Measurements from ENCODE around the gene NEK11.
A peak's percentile ranks its signal among the peaks of the same experiment; 100 is the strongest.

Gene NEK11

DNA sequence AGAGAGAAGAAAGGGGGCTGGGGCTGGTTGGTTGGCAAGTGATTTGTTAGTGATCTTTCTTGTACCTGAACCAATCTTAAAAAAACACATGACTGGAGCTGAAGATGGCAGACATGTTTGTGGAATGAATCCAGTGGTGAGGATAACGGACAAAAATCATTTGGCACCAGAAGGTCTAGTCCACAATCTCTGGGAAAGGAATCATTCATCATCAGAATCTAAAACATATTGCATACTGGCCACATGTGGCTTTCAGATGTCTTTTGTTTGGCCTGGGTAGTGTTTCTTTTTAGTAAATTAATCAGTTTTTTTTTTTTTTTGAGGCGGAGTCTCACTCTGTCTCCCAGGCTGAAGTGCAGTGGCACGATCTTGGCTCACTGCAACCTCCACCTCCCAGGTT, 5.0 kb downstream of the NEK11 start:
- no peak overlapping the region for H2AK5ac ChIP-seq (ENCODE audit: low read length)
- H3K79me2 ChIP-seq (ENCODE audit: control insufficient read depth, insufficient read depth, low read length): no peaks in the 10 kb centered on the region
- no peak for DNase-seq
- no peak overlapping the region for H2BK120ac ChIP-seq (ENCODE audit: low read depth, low read length)
- no peaks in the 10 kb centered on the region for H3K36me3 ChIP-seq (ENCODE audit: control insufficient read depth, insufficient read depth, low read length)
- no peak overlapping the region for H2BK15ac ChIP-seq (replicated peaks; ENCODE audit: low read depth)
- H3K4me2 ChIP-seq (ENCODE audit: low read length): no peak overlapping the region
- H3K18ac ChIP-seq (ENCODE audit: low read length): no peak overlapping the region
- H3K27ac ChIP-seq (ENCODE audit: low read depth, low read length): no peak overlapping the region
- H3K56ac ChIP-seq (ENCODE audit: low read length): no peak overlapping the region
- H3K23ac ChIP-seq (ENCODE audit: low read length): no peak overlapping the region
- no peak overlapping the region for H3K4me3 ChIP-seq (ENCODE audit: low read length)
- no peak overlapping the region for H2BK5ac ChIP-seq (ENCODE audit: low read length)
- WGBS (ENCODE audit: extremely low coverage, insufficient coverage, low lambda C conversion rate): no CpG with 5 or more reads among the region's 3 CpGs
- no peaks in the 10 kb centered on the region for H3K79me1 ChIP-seq (ENCODE audit: low read length)
- no peaks in the 10 kb centered on the region for H3K4me1 ChIP-seq (ENCODE audit: control insufficient read depth, low read depth, low read length)
- no peak overlapping the region for H3K4ac ChIP-seq (ENCODE audit: low read depth, low read length)
- H3K9ac ChIP-seq (ENCODE audit: low read length): no peak overlapping the region
- H4K8ac ChIP-seq (ENCODE audit: low read depth, low read length): no peak overlapping the region
- H3K27me3 ChIP-seq (ENCODE audit: insufficient read depth, low read length, poor library complexity): no peaks in the 10 kb centered on the region
- no peak overlapping the region for H4K5ac ChIP-seq (ENCODE audit: low read length)

DNA sequence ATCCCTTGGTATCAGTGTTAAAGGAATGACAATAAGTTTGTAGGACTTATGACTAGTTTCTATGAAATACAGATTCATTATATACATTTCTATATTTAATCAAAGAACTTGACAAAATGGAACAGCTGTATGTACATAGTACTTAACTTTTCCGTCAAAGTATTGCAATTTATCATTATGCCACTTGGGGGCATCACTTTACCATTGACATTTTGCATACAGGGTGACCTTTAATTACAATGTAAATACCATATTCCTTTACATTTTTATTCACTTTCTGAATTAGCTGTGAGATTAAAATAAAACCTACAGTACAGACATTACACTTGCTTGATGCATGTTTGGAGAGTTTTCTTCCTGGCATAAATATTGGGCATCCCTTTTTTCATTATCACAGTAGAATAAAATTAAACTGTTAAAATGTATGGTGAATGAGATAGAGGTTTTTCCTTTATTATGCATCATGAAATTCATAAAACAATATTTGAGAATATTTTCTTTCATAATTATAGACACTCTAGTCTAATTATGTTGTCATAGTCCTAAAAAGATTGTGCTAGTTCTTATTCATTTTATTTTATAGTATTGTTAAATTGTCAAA, 6.9 kb downstream of the NEK11 start:
- H3K56ac ChIP-seq (ENCODE audit: low read length): no peak overlapping the region
- H3K4me3 ChIP-seq (ENCODE audit: low read length): no peak overlapping the region
- no peak overlapping the region for H3K4ac ChIP-seq (ENCODE audit: low read depth, low read length)
- H3K23ac ChIP-seq (ENCODE audit: low read length): no peak overlapping the region
- H4K8ac ChIP-seq (ENCODE audit: low read depth, low read length): no peak overlapping the region
- no peak overlapping the region for H2AK5ac ChIP-seq (ENCODE audit: low read length)
- WGBS (ENCODE audit: extremely low coverage, insufficient coverage, low lambda C conversion rate): no CpG with 5 or more reads among the region's 1 CpG
- no peak overlapping the region for H4K5ac ChIP-seq (ENCODE audit: low read length)
- H3K9ac ChIP-seq (ENCODE audit: low read length): no peak overlapping the region
- no peak overlapping the region for H2BK5ac ChIP-seq (ENCODE audit: low read length)
- no peaks in the 10 kb centered on the region for H3K79me1 ChIP-seq (ENCODE audit: low read length)
- H3K4me1 ChIP-seq (ENCODE audit: control insufficient read depth, low read depth, low read length): no peaks in the 10 kb centered on the region
- no peaks in the 10 kb centered on the region for H3K27me3 ChIP-seq (ENCODE audit: insufficient read depth, low read length, poor library complexity)
- H3K27ac ChIP-seq (ENCODE audit: low read depth, low read length): no peak overlapping the region
- no peaks in the 10 kb centered on the region for H3K79me2 ChIP-seq (ENCODE audit: control insufficient read depth, insufficient read depth, low read length)
- H2BK120ac ChIP-seq (ENCODE audit: low read depth, low read length): no peak overlapping the region
- H3K18ac ChIP-seq (ENCODE audit: low read length): no peak overlapping the region
- H2BK15ac ChIP-seq (replicated peaks; ENCODE audit: low read depth): no peak overlapping the region
- no peak overlapping the region for H3K4me2 ChIP-seq (ENCODE audit: low read length)
- peak; percentile 40 for DNase-seq
- H3K36me3 ChIP-seq (ENCODE audit: control insufficient read depth, insufficient read depth, low read length): no peaks in the 10 kb centered on the region

DNA sequence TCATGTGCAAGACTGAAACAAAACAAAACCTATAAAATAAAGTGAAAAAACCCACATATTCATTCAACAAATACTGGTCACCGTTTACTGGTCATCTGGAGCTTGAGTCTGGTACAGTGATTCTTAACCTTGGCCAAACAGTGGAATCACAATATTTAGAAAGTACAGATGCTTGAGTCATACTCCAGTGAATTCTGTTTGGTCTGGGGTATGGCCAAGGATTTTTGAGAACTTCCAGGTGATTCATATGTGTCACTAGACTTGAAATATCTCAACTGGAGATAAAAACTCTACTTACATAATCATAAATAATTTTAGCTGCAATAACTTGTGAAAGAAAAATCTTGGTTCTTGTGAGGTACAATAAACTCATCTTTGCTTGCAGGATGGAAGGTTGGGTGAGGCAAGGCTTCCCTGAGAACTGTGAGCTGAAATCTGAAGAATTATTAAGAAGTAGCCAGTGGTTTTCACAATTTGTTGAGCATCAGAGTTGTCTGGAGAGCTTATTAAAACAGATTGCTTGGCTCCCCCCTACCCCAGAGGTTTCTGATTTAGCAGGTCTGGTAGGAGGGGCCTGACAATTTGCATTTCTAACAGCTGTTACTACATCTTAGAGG, 9.6 kb downstream of the NEK11 start:
- Histone ChIP-seq H3K36me3 (ENCODE audit: control insufficient read depth, insufficient read depth, low read length) (no peaks in the 10 kb centered on the region), H4K5ac (ENCODE audit: low read length) (no peak overlapping the region), H3K4me2 (ENCODE audit: low read length) (no peak overlapping the region), H3K56ac (ENCODE audit: low read length) (no peak overlapping the region), H3K27ac (ENCODE audit: low read depth, low read length) (no peak overlapping the region), H3K9ac (ENCODE audit: low read length) (no peak overlapping the region), H2BK15ac (replicated peaks; ENCODE audit: low read depth) (no peak overlapping the region), H3K79me2 (ENCODE audit: control insufficient read depth, insufficient read depth, low read length) (no peaks in the 10 kb centered on the region), H4K8ac (ENCODE audit: low read depth, low read length) (no peak overlapping the region), H2AK5ac (ENCODE audit: low read length) (no peak overlapping the region), H3K23ac (ENCODE audit: low read length) (no peak overlapping the region), H3K27me3 (ENCODE audit: insufficient read depth, low read length, poor library complexity) (no peaks in the 10 kb centered on the region), H3K18ac (ENCODE audit: low read length) (no peak overlapping the region), H3K4me3 (ENCODE audit: low read length) (no peak overlapping the region), H2BK5ac (ENCODE audit: low read length) (no peak overlapping the region), H3K4ac (ENCODE audit: low read depth, low read length) (no peak overlapping the region), H3K79me1 (ENCODE audit: low read length) (no peaks in the 10 kb centered on the region), H2BK120ac (ENCODE audit: low read depth, low read length) (no peak overlapping the region), H3K4me1 (ENCODE audit: control insufficient read depth, low read depth, low read length) (no peaks in the 10 kb centered on the region)
- WGBS (ENCODE audit: extremely low coverage, insufficient coverage, low lambda C conversion rate): no CpG with 5 or more reads among the region's 1 CpG
- DNase-seq: no peak

DNA sequence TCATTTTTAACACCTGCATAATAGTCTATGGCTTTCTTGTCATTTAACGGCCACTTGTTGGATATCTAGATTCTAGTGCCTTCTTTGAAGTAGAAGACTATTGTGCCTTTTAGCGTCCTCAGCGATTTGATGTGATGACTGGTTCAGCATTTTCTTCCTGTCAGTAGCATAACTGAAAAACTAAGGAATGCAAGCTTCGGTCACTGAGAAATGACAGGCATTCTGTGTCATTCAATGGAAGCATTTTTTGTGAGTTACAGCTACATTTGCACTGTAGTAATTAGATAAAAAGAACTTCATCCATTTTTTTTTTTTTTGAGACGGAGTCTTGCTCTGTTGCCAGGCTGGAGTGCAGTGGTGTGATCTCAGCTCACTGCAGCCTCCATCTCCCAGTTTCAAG, 10.3 kb downstream of the NEK11 start:
- no peak overlapping the region for H2BK5ac ChIP-seq (ENCODE audit: low read length)
- no peak overlapping the region for H3K23ac ChIP-seq (ENCODE audit: low read length)
- H3K4ac ChIP-seq (ENCODE audit: low read depth, low read length): no peak overlapping the region
- DNase-seq: no peak
- H3K18ac ChIP-seq (ENCODE audit: low read length): no peak overlapping the region
- H3K56ac ChIP-seq (ENCODE audit: low read length): no peak overlapping the region
- H3K36me3 ChIP-seq (ENCODE audit: control insufficient read depth, insufficient read depth, low read length): no peaks in the 10 kb centered on the region
- H3K4me1 ChIP-seq (ENCODE audit: control insufficient read depth, low read depth, low read length): no peaks in the 10 kb centered on the region
- no peak overlapping the region for H3K27ac ChIP-seq (ENCODE audit: low read depth, low read length)
- H3K79me2 ChIP-seq (ENCODE audit: control insufficient read depth, insufficient read depth, low read length): no peaks in the 10 kb centered on the region
- H3K9ac ChIP-seq (ENCODE audit: low read length): no peak overlapping the region
- H4K8ac ChIP-seq (ENCODE audit: low read depth, low read length): no peak overlapping the region
- no peak overlapping the region for H3K4me3 ChIP-seq (ENCODE audit: low read length)
- no peak overlapping the region for H2BK120ac ChIP-seq (ENCODE audit: low read depth, low read length)
- H3K4me2 ChIP-seq (ENCODE audit: low read length): no peak overlapping the region
- H2AK5ac ChIP-seq (ENCODE audit: low read length): no peak overlapping the region
- no peak overlapping the region for H2BK15ac ChIP-seq (replicated peaks; ENCODE audit: low read depth)
- H3K79me1 ChIP-seq (ENCODE audit: low read length): no peaks in the 10 kb centered on the region
- no peak overlapping the region for H4K5ac ChIP-seq (ENCODE audit: low read length)
- H3K27me3 ChIP-seq (ENCODE audit: insufficient read depth, low read length, poor library complexity): no peaks in the 10 kb centered on the region
- WGBS (ENCODE audit: extremely low coverage, insufficient coverage, low lambda C conversion rate): no CpG with 5 or more reads among the region's 5 CpGs

DNA sequence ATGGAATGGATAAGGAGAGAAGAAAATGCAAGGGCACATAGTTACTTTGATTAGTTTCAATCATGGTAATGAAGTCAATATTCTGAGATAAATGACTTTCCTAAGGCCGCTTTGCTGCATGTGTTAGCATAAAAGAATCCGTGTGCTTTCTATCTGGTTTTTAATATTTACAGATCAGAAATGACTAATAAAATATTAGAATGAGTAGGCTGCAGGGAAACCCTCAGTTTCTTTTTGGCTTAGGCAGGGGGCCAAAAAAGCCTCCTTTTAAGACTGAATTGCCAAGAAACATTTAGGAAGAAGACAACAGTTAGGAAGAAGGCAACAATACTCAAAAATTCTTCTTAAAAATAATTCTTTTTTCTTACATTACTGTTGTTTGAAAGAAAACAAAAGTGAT, 11.6 kb downstream of the NEK11 start:
- Histone ChIP-seq H3K36me3 (ENCODE audit: control insufficient read depth, insufficient read depth, low read length) (no peaks in the 10 kb centered on the region), H3K79me1 (ENCODE audit: low read length) (no peaks in the 10 kb centered on the region), H3K4me2 (ENCODE audit: low read length) (no peak overlapping the region), H3K18ac (ENCODE audit: low read length) (no peak overlapping the region), H3K79me2 (ENCODE audit: control insufficient read depth, insufficient read depth, low read length) (no peaks in the 10 kb centered on the region), H3K9ac (ENCODE audit: low read length) (no peak overlapping the region), H2BK5ac (ENCODE audit: low read length) (no peak overlapping the region), H2AK5ac (ENCODE audit: low read length) (no peak overlapping the region), H3K4me1 (ENCODE audit: control insufficient read depth, low read depth, low read length) (no peaks in the 10 kb centered on the region), H3K4ac (ENCODE audit: low read depth, low read length) (no peak overlapping the region), H3K4me3 (ENCODE audit: low read length) (no peak overlapping the region), H2BK120ac (ENCODE audit: low read depth, low read length) (no peak overlapping the region), H3K56ac (ENCODE audit: low read length) (no peak overlapping the region), H3K27ac (ENCODE audit: low read depth, low read length) (no peak overlapping the region), H4K5ac (ENCODE audit: low read length) (no peak overlapping the region), H4K8ac (ENCODE audit: low read depth, low read length) (no peak overlapping the region), H3K23ac (ENCODE audit: low read length) (no peak overlapping the region), H3K27me3 (ENCODE audit: insufficient read depth, low read length, poor library complexity) (no peaks in the 10 kb centered on the region), H2BK15ac (replicated peaks; ENCODE audit: low read depth) (no peak overlapping the region)
- no peak for DNase-seq
- WGBS (ENCODE audit: extremely low coverage, insufficient coverage, low lambda C conversion rate): no CpG with 5 or more reads among the region's 2 CpGs

All from mesendoderm (in vitro differentiated cells).